Measurements from ENCODE around the gene USP2.

The USP2 gene

GRCh38 chr11:119359365-119360214, 21.9 kb downstream of the USP2 start:
- DNase-seq (ENCODE audit: low read depth), result no peak
- no peak for TF ChIP-seq CTCF (IDR thresholded peaks at IDR 0.05; ENCODE audit: insufficient read depth, low read depth, low read length, missing control alignments)
- no peak overlapping the region for H3K4me3 ChIP-seq (ENCODE audit: low read depth, low read length)

GRCh38 chr11:119357074-119357473, 24.4 kb downstream of the USP2 start:
- no peak overlapping the region for H3K4me3 ChIP-seq (ENCODE audit: low read depth, low read length)
- TF ChIP-seq CTCF (IDR thresholded peaks at IDR 0.05; ENCODE audit: insufficient read depth, low read depth, low read length, missing control alignments), result no peak
- no peak for DNase-seq (ENCODE audit: low read depth)

GRCh38 chr11:119356349-119357031, 25.0 kb downstream of the USP2 start:
- peak; percentile 70 for DNase-seq (ENCODE audit: low read depth)
- H3K4me3 ChIP-seq (ENCODE audit: low read depth, low read length), result peak overlapping the region; percentile 45
- TF ChIP-seq CTCF (IDR thresholded peaks at IDR 0.05; ENCODE audit: insufficient read depth, low read depth, low read length, missing control alignments), result peak; percentile 96

GRCh38 chr11:119355091-119355843, 26.2 kb downstream of the USP2 start:
- H3K4me3 ChIP-seq (ENCODE audit: low read depth, low read length), result no peak overlapping the region
- TF ChIP-seq CTCF (IDR thresholded peaks at IDR 0.05; ENCODE audit: insufficient read depth, low read depth, low read length, missing control alignments), result no peak
- DNase-seq (ENCODE audit: low read depth), result no peak

- no peak for TF ChIP-seq CTCF (IDR thresholded peaks at IDR 0.05; ENCODE audit: insufficient read depth, low read depth, low read length, missing control alignments)
- no peak overlapping the region for H3K4me3 ChIP-seq (ENCODE audit: low read depth, low read length)
- DNase-seq (ENCODE audit: low read depth), result no peak
These were observed 28.6 kb downstream of the USP2 start for GRCh38 chr11:119352857-119353260.

GRCh38 chr11:119351232-119351631, 30.3 kb downstream of the USP2 start:
- no peak for TF ChIP-seq CTCF (IDR thresholded peaks at IDR 0.05; ENCODE audit: insufficient read depth, low read depth, low read length, missing control alignments)

More at GRCh38 chr11:119351232-119351631, 30.3 kb downstream of the USP2 start:
- H3K4me3 ChIP-seq (ENCODE audit: low read depth, low read length), result no peak overlapping the region
- no peak for DNase-seq (ENCODE audit: low read depth)
